Measurements from ENCODE around the gene ENHO. TPM values are rescaled to one million over a fixed set of nuclear protein-coding genes. Genes with fewer than 3 reads are reported as not detected.

ENHO gene
- total RNA-seq, 1 donor from 2014 or later, result 0.48 TPM

- no peak for DNase-seq
- no peak for ATAC-seq (ENCODE audit: poor library complexity)
- intact Hi-C loops (cut with DNase I), result no loop called here
These were observed 34.9 kb upstream of the ENHO start for GRCh38 chr9:34557426-34558321.

- intact Hi-C loops (cut with DNase I), result no loop called here
- DNase-seq (no peak), ATAC-seq (ENCODE audit: poor library complexity) (no peak)
These were observed 34.2 kb upstream of the ENHO start for GRCh38 chr9:34556949-34557348.

GRCh38 chr9:34555936-34556525, 33.2 kb upstream of the ENHO start:
- no peak for DNase-seq

GRCh38 chr9:34555500-34555899, 32.7 kb upstream of the ENHO start:
- no peak for DNase-seq

More at GRCh38 chr9:34555936-34556525, 33.2 kb upstream of the ENHO start:
- intact Hi-C loops (cut with DNase I), result no loop called here
- ATAC-seq (ENCODE audit: poor library complexity), result no peak

GRCh38 chr9:34555002-34555348, 32.2 kb upstream of the ENHO start:
- DNase-seq (peak; percentile 36), ATAC-seq (ENCODE audit: poor library complexity) (no peak)
- intact Hi-C loops (cut with DNase I), result no loop called here

More at GRCh38 chr9:34555500-34555899, 32.7 kb upstream of the ENHO start:
- no peak for ATAC-seq (ENCODE audit: poor library complexity)
- intact Hi-C loops (cut with DNase I), result no loop called here

GRCh38 chr9:34554211-34555001, 31.6 kb upstream of the ENHO start:
- intact Hi-C loops (cut with DNase I), result no loop called here
- DNase-seq, result no peak
- no peak for ATAC-seq (ENCODE audit: poor library complexity)

- DNase-seq (no peak), ATAC-seq (ENCODE audit: poor library complexity) (no peak)
- intact Hi-C loops (cut with DNase I), result no loop called here
These were observed 30.8 kb upstream of the ENHO start for GRCh38 chr9:34553511-34554021.

- DNase-seq (no peak), ATAC-seq (ENCODE audit: poor library complexity) (no peak)
- intact Hi-C loops (cut with DNase I), result no loop called here
These were observed 30.2 kb upstream of the ENHO start for GRCh38 chr9:34552986-34553385.

GRCh38 chr9:34552606-34552981, 29.8 kb upstream of the ENHO start:
- no peak for ATAC-seq (ENCODE audit: poor library complexity)
- DNase-seq, result no peak
- intact Hi-C loops (cut with DNase I), result no loop called here

- DNase-seq, result no peak
- ATAC-seq (ENCODE audit: poor library complexity), result no peak
- intact Hi-C loops (cut with DNase I), result no loop called here
These were observed 29.2 kb upstream of the ENHO start for GRCh38 chr9:34551751-34552605.

- DNase-seq (no peak), ATAC-seq (ENCODE audit: poor library complexity) (no peak)
- intact Hi-C loops (cut with DNase I), result no loop called here
These were observed 28.0 kb upstream of the ENHO start for GRCh38 chr9:34550681-34551270.

- ATAC-seq (ENCODE audit: poor library complexity) (no peak), DNase-seq (no peak)
- intact Hi-C loops (cut with DNase I), result no loop called here
These were observed 27.4 kb upstream of the ENHO start for GRCh38 chr9:34550016-34550680.

- ATAC-seq (ENCODE audit: poor library complexity) (no peak), DNase-seq (no peak)
- intact Hi-C loops (cut with DNase I), result loop anchor here (2.0 kb wide), 1 partner anchor 41 kb away; no protein-coding TSS in a partner anchor
These were observed 26.6 kb upstream of the ENHO start for GRCh38 chr9:34549407-34549732.

- intact Hi-C loops (cut with DNase I), result loop anchor here (2.0 kb wide), 1 partner anchor 43 kb away; no protein-coding TSS in a partner anchor
- ATAC-seq (ENCODE audit: poor library complexity) (peak; percentile 95), DNase-seq (peak; percentile 86)
These were observed 25.3 kb upstream of the ENHO start for GRCh38 chr9:34547960-34548611.

- ATAC-seq (ENCODE audit: poor library complexity) (peak; percentile 70), DNase-seq (peak; percentile 75)
- intact Hi-C loops (cut with DNase I), result no loop called here
These were observed 24.3 kb upstream of the ENHO start for GRCh38 chr9:34546834-34547827.

Data from Right ventricle myocardium superior (tissue), 1 donor.